HepG2 (cell line): ENCODE results near the gene IL17RC.

Experiments used
- BCL6 ChIP-seq: IDR thresholded peaks from 2 replicates; pipeline ENCODE4 v1.6.1; 2016; ENCODE audit warnings: missing genetic modification reagents, missing compliant biosample characterization
- NR2F6 ChIP-seq, 2 experiments: IDR thresholded peaks; 2 replicates each; pipeline ENCODE4 v1.6.1; 2016; ENCODE audit warnings: antibody characterized with exemption in 1 of 2, mild to moderate bottlenecking in 1 of 2

DNA sequence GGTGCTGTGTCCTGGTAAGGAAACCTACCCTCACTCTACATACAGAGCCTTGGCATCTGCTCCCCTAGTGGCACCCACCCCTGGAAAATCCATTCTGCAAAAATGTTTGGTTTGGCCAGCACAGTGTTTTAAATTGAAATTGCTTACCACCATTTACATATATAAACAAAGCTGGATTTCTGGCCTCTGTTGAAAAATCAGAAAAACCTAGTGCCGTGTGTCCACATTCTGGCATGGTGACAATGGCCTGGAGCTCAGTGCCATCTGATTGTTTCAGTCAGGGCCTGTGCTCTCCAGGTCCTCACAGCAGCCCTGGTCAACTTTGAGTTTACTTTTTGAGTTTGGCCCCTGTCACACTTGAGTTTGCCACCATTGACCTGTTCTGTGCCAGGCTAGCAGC is 2.9 kb upstream of the IL17RC start:
- TF ChIP-seq NR2F6 (IDR thresholded peaks at IDR 0.05), result no peak
- TF ChIP-seq NR2F6 (CRISPR knock-in tag; IDR thresholded peaks at IDR 0.05), result no peak
- no peak for TF ChIP-seq BCL6
